PC-3 (cell line): ENCODE results near the gene TAPBPL.

ENCODE experiments used
- EZH2phosphoT487 ChIP-seq: fragments of 300-600 bp; sonication (generic); IDR thresholded peaks from 2 replicates; pipeline ENCODE4 v1.6.1; 2018; ENCODE audit warnings: mild to moderate bottlenecking, antibody characterized with exemption, low read length, borderline replicate concordance
- TF ChIP-seq, protein P1 (sequence below): fragments of 300-600 bp; sonication (generic); conservative IDR thresholded peaks from 2 replicates; pipeline ENCODE4 v1.5.1; 2017; ENCODE audit warnings: antibody characterized with exemption, low read depth, mild to moderate bottlenecking, low read length

DNA sequence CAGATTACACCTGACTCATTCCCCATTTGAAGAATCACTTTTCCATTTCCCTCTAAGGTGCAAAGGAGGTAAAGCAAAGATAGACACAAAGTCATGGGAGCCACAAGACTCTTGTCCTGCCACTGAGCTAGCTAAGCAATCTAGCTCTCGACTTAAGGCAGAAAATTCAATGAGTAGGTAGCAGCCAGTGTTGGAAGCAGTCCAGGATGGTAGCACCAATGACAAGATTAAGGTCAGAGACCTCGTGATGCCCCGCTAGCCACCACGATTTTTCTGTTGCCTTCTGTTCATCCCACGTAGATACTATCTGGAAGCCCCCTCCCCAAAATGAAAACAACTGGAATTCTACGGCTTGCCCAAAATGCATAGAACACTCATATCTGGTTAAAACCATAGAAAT lies 17.2 kb downstream of the TAPBPL start:
- TF ChIP-seq, protein P1, sequence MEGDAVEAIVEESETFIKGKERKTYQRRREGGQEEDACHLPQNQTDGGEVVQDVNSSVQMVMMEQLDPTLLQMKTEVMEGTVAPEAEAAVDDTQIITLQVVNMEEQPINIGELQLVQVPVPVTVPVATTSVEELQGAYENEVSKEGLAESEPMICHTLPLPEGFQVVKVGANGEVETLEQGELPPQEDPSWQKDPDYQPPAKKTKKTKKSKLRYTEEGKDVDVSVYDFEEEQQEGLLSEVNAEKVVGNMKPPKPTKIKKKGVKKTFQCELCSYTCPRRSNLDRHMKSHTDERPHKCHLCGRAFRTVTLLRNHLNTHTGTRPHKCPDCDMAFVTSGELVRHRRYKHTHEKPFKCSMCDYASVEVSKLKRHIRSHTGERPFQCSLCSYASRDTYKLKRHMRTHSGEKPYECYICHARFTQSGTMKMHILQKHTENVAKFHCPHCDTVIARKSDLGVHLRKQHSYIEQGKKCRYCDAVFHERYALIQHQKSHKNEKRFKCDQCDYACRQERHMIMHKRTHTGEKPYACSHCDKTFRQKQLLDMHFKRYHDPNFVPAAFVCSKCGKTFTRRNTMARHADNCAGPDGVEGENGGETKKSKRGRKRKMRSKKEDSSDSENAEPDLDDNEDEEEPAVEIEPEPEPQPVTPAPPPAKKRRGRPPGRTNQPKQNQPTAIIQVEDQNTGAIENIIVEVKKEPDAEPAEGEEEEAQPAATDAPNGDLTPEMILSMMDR: no peak
- TF ChIP-seq EZH2phosphoT487: no peak
